ENCODE measurements around the gene XYLT1.

XYLT1 gene

GRCh38 chr16:17457513-17457912 is 13.2 kb downstream of the XYLT1 start:
- no peak for DNase-seq

DNA sequence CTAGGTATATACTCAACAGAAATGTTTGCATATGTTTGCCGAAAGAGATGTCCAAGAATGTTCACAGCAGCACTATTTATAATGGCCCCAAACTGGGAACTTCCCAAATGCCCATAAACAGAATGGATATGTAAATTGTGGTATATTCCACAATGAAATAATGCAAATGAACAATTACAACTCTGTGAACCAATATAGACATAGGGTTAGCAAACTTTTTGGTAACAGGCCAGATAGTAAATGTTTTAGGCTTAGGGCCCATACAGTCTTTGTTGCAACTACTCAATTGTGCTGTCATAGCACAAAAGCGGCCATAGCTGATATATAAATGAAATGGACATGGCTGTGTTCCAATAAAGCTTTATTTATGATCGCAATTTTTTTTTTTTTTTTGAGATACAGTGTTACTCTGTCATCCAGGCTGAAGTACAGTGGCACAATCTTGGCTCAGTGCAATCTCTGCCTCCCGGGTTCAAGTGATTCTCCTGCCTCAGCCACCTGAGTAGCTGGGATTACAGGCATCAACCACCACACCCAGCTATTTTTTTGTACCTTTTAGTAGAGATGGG is 16.5 kb downstream of the XYLT1 start:
- no peak for DNase-seq

GRCh38 chr16:17453364-17454038 is 17.3 kb downstream of the XYLT1 start:
- no peak for DNase-seq

DNA sequence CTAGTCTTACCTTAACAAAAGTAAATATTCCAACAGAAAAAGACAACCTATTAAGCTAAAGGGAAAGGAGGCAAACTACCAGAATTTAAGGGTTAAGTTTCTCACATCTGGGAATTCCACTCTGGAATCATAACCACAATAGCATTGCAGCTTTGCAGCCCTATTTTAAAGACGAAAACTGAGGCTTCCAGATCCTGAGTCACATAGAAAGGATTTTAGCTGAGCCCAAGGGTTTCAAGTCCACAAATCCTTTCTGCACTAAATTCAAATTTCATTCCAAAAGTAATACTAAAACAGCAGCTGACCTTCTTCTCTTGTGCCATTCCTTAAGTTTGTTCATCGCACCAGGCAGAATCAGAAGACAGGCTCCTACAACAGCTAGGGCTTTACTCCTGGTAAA is 17.8 kb downstream of the XYLT1 start:
- DNase-seq = no peak

GRCh38 chr16:17451843-17452242 is 18.9 kb downstream of the XYLT1 start:
- DNase-seq = no peak

GRCh38 chr16:17450291-17450690 is 20.5 kb downstream of the XYLT1 start:
- DNase-seq = no peak

DNA sequence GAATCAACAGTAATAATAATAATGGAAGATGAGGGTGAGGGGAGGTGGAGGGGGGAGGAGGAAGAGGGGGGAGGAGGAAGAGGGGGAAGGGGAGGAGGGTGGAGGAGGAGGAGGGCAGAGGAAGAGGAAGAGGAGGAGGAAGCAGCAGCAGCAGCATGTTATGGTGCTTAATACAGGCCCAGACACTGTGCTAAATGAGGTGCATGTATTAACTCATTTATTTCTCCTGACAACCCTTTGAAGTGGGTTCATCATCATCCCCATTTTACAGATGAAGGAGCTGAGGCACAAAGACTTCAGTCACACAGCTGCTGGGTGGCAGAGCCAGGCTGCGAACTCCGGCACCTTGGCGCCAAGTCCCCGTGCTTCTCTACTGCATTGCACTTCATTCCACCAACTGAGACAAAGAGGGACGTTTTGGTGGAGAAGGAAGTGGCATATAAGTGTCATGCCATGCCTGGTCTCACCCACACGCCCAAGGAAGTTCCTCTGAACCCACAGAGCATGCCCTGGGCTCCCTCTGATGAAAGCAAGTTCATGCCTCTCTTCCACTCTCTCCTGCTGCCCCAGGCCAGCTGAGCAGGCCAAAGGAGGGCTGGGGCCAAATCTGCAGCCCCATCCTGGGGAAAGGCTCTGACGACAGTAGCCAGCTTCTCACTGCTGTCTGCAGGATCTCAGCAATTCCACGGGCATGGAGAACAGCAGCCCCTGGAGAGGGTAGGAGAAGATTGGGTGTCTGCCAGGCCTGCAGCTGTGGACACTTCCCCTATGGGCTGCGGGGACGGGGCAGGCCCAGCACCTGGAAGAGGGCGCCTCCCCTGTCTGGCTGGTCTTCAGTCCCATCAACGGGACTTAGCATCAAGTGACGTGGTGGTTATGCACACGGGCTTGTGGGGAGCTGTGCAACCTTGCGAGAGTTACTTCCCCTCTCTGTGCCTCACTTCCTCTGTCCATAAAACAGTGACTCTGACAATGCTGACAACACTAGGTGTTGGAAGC is 21.8 kb downstream of the XYLT1 start:
- DNase-seq = peak; percentile 52

DNA sequence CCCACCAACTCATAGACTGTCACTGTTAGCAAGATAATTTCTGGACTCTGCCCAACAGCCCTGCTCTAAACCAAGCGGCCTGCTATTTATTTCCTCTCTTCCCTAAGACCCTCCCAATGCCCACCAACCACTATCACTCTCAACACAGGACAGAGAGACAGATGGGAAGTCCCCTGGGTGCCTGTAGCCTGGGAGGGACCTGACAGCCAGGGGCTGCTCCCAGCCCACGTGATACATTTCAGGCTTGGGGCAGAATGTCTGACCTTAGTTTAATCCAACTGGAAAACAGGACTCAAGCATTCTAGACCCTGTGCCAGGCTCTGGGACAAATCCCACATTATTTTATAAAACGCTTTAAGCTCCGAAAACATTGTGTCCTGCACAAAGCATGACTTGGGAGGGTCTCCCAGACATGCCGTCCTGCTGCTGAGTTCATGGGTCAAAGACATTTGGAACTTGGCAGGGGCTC is 23.6 kb downstream of the XYLT1 start:
- DNase-seq = no peak

GRCh38 chr16:17446661-17447060 is 24.1 kb downstream of the XYLT1 start:
- no peak for DNase-seq

DNA sequence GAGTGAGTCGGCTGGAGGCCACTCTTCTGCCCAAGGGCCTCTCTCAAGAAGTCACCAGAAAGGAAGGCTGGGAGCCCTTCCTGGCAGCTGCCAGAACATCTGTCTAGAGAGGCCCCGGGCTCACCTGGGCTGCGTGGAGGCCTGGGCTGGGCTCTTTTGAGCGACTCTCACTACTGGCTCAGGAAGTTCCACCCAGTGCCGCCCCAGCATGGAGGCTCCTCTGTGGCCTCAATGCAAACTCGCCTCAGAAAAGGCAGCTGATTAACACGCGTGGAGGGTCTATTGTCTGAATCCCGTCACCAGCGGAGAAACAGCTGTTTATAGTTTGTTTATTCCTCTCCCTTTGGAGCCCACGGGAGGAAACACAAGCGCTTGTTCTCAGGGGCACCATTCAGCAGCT is 25.3 kb downstream of the XYLT1 start:
- no peak for DNase-seq

DNA sequence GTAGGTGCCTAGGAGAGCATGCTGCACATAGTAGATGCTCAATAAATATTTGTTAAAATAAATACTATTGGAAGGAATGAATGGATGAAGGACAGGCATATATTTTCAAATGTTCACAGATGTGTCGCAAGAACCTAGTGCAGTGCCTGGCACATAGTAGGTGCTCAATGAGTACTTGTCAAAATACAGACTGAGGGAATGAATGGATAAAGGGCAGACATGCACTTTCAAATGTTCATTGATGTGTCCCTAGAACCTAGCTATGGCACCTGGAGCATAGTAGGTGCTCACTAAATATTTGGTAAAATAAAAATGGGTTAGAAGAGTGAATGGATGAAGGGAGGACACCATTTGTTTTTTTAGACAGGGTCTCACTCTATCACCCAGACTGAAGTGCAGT is 26.1 kb downstream of the XYLT1 start:
- no peak for DNase-seq

GRCh38 chr16:17440131-17440530 is 30.6 kb downstream of the XYLT1 start:
- DNase-seq = no peak

- DNase-seq = no peak
Measured at GRCh38 chr16:17439580-17439979, 31.2 kb downstream of the XYLT1 start.

DNA sequence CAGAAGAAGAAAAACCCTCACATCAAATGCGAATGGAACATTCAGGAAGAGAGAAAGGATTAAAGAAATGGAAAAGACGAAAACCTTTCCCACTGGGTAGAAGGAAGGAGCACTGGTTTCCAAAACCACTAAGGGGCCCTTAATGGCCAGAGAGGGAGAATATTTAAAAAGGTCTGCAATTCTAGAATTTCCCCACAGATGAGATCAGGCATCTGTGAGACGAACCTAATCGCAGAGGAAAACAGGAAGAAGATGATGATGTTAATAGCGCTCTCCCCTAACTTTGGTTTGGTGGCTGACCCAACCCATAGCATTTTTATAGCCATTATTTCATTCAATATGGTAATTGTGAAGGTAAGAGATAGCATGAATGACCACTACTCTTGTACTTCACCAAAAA is 32.8 kb downstream of the XYLT1 start:
- DNase-seq = no peak

GRCh38 chr16:17437127-17437720 is 33.5 kb downstream of the XYLT1 start:
- DNase-seq = no peak

DNA sequence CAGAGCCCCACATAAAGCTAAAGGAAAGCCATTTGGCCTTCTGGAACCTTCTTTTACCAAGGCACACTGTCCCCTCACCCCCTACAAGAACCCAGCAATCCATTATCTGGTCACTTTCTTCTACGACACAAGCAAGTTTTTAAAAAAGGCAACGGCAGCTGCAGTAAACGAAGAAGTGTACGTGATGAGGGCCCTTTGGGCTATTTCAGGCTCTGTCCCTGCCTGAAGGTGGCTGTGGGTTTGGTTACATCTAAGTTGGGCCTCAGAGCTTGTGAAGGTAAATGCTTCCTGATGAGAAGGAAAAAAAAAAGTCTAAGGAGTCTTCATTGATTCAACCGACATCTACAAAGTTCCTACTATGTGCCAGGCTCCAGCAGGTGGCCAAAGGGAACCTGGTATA is 35.4 kb downstream of the XYLT1 start:
- DNase-seq = no peak

- no peak for DNase-seq
Measured at GRCh38 chr16:17433577-17434451, 36.9 kb downstream of the XYLT1 start.

DNA sequence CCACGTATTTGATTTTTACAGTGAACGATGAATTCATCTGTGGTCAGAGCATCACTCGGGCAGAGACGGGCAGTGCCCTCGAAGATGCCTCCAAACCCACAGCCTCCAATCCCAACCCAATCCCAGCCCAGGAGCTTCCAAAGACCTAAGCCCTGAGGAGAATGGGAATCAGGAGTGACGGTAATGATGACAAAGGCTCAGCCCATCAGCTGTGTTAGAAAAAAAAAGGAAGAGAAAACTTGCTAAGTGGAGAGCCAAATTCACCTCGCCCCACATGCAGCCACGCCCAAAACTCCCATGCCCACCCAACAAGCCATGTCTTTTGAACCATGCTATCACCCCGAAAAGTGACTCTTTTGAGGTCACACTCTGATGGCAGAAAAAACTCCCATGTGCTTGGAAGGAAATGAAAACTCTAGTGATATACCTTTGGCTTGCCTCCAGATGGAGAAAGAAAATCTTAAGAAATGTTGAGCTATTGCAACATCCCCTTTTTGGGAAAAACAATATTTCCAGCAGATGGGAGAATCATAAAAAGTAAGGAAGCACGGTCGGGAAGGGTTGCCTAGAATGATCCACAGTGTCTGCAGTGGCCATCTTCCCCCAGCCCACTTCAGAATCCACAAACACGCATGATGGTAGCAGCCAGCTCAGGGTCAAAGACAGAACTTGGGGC is 37.7 kb downstream of the XYLT1 start:
- no peak for DNase-seq

DNA sequence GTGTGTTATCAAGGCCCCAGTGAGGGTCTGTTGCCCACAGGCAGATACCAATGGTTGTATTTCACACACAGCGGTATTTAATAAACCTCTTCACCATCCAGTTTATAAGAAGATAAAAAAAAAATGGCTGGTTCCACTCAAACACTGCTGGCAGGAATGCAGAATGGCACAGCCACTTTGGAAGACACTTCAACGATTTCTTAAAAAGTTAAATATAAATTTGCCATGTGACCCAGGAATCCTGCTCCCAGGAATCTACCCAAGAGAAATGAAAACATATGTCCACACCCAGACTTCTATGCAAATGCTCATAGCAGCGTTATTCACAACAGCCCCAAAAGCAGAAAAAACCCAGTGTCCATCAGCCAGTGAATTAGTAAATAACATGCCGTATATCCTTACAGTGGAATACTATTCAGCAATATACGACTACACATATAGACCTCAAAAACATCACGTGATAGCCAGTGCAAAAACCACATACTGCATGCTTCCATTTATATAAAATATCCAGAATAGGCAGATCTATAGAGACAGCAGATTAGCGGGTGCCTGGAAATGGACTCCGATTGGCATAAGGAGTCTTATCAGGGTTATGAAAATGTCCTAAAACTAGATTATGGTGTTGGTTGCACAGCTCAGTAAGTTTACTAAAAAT is 38.7 kb downstream of the XYLT1 start:
- no peak for DNase-seq

GRCh38 chr16:17431012-17431411 is 39.7 kb downstream of the XYLT1 start:
- DNase-seq = no peak

DNA sequence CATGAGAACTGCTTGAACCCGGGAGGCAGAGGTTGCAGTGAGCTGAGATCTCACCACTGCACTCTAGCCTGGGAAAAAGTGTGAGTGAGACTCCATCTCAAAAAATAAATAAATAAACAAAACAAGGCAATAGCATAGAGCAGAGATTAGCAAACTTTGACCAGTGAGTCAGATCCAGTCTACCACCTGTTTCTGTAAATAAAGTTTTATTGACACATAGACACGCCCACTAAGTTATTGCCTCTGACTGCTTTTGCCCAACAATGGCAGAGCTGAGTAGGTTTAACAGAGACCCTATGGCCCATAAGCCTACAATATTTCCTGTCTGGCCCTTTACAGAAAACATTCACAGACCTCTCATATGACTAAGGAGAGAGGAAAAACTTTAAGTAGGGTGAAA is 44.3 kb downstream of the XYLT1 start:
- no peak for DNase-seq

All from femur (tissue), 1 donor.